COR-L47 (cell line): ENCODE results near the gene TYRP1.
"Not testable (repeated sequence)": the region's sequence is repeated elsewhere in the genome, so short reads cannot be mapped to it uniquely, and the experiment has no call there.

Experiments used
- DNase-seq: peaks from one replicate; lab custom pipeline; 2025; lab: John Stamatoyannopoulos, UW

TYRP1 gene, protein sequence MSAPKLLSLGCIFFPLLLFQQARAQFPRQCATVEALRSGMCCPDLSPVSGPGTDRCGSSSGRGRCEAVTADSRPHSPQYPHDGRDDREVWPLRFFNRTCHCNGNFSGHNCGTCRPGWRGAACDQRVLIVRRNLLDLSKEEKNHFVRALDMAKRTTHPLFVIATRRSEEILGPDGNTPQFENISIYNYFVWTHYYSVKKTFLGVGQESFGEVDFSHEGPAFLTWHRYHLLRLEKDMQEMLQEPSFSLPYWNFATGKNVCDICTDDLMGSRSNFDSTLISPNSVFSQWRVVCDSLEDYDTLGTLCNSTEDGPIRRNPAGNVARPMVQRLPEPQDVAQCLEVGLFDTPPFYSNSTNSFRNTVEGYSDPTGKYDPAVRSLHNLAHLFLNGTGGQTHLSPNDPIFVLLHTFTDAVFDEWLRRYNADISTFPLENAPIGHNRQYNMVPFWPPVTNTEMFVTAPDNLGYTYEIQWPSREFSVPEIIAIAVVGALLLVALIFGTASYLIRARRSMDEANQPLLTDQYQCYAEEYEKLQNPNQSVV

DNA sequence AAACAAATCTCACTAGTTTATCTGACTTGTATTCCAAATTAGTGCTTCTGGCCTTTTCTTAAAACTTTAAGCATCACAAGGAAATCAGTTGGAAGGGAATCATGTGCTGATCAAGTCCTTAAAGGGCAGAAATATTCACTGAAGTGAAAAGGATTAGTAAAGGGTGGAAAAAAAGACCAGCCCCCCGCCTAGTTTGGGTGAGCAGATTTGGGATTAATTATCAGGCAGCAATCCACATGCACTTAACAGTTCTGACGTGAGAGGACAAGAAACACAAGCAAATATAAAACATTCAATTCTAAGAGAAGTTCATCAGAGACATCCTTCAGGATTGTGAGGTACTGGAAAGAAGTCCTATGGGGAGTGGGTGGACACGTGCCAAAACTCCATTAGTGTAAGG, at the start of gene TYRP1:
TYRP1 (plus strand) TSS at position 245 of the 400 bp plus-strand sequence. CDS start 612 bp downstream, outside the sequence.
- DNase-seq: no peak

DNA sequence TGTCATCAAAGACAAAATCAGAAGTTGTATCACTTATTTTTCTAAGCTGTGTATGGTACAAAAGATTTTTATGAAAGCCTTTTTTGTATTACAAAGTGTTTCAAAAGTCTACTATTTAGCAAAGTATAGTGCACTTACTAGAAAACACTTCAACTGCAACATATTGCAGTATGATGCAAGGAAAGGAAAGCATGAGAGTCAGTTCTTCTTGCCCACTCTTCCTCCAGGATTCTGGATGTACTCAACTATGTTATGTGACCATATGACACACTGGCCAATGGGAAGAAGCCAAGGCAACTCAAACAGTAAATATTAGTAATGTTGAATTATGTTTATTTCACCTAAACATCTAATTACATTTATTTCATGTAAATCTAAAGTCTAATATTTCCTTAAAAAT, 49.5 kb upstream of the TYRP1 start:
- DNase-seq: no peak

DNA sequence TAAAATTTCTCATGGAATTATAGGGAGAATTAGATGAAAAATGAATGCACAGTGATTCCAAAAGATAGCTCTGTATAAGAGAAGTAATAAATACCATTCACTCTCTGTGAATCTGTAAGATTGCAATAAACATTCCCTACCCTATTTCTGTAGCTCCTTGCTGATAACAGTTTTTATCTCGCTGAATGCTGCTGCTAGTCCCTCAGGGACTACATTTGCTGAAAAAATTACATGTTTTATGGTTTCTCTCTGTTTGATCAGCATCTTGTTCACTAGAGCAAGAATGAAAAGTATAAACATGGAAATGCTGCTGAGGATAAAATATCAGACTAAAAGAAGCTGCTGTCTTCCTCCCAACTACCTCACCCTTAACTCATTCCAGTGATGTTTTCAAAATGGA, 44.3 kb upstream of the TYRP1 start:
- DNase-seq: no peak

DNA sequence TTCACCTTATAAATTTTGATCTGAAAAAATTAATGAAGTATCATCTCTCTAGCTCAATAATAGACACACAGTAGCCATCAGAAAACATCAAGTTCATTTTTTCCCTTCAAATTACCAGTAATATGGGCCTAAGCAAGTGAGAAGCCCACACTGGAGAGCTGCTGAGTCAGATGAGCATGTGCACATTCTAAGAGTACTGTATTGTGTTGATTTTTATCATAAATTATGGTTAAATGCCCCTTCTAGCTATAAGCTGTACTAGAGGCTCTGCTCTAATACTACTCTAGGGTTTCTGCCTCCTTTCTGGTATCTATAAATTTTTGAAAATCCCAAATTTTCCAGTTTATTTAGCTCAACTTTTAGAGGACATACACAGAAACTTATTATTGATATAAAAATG, 42.1 kb upstream of the TYRP1 start:
- no peak for DNase-seq

DNA sequence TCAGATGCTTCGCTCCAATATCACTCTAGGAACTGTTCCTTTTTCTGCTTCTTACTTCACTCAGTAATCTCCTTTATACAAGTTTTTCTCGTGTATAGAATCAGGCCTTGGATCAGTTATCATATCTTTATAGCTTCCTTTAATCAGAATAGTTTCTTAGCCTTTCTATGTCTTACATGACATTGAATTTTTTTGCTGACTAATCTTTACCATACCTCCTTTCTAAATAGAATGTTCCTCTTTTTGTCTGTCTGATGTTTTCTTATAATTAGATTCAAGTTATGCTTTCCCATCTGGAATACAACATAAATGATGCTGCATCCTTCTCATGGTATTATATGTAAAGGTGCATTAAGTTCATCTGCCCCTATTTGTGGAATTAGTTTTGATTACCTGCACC, 40.2 kb upstream of the TYRP1 start:
- DNase-seq: no peak

DNA sequence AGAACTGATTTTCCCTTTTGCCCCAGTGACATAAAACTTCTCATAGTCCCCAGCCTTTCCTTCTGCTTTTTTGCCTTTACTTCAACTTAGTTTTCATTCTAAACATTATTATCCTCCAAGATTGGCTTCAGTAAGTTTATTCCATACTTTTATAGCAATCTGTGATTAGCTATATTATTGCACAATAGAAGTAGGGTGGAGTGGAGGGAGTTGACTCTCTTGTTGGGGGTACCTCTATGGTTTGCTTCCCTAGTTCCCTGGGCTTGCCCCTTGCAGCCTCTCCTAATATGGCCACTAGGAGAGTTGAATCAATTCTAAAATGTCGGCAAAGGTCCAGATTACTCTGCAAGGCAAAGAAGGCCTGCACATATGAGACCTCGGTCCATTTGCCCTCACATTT, 36.4 kb upstream of the TYRP1 start:
- DNase-seq: no peak

DNA sequence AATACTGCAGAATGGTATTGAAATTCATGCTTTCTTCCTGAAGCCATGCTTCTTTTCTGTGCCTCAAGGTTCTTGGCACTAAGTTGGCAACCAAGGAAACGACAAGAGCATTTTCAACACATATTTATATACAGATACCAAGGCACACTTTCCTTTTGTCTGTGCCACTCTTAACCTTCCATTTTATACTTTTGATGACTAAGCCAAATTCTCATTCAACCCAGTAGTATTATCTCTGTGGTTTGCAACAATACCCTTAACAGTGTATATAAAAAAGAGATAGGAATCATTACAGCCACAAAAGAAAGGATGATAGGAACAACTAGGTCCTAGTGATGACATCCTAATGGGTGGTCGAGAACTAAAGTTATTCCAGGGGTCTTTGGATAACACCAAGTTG, 36.0 kb upstream of the TYRP1 start:
- DNase-seq: no peak

DNA sequence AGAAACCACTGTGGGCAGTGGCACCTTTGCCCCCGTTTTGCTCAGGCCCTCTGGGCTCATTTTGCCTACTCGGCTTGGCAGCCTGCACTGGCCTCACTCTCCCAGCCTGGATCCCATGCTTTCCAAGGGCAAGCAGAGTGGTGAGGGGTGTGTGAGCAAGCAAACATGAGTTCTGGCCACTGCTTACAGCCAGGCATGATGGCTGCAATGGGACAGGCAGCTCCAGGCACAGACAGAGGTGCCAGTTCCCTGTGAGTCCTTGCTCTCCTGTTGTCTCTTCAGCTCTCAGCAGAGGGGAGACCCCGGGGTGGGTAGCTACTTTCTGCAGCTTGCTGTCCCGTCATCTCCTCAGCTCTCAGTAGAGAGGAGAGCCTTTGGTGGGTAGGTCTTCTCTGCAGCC, 35.2 kb upstream of the TYRP1 start:
- no peak for DNase-seq

DNA sequence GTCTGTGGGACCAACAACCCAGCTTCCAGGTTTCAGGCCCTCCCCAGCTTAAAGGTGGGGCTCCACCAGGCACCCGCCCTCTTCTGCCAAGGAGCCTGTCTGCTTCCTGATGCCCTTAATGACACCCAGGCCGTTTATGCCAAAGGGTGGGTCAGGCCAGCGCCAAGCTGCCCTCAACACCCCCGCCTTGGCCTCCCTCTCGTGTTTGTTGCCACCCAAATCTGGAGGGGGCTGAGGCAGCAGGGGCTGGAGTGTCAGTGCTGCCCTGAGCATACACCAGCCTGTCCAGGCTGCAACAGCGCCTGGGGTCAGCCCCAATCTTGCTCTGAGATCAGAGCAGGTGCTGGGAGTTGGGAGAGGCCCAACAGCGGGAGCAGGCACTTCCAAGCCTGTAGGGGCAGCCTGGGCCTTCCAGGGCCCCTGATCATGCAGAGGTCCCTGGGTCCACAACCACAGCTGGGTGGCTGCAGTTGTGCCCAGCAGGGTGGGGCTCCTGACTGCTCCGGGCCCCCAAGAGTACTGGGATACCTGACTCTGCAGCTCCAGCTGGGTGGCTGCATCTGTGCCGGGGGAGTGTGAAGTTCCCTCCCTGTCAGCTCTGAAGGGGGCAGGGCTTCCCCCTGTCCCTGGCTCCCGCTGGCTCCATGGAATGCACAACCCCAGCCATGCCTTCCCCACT, 34.5 kb upstream of the TYRP1 start:
- no peak for DNase-seq

DNA sequence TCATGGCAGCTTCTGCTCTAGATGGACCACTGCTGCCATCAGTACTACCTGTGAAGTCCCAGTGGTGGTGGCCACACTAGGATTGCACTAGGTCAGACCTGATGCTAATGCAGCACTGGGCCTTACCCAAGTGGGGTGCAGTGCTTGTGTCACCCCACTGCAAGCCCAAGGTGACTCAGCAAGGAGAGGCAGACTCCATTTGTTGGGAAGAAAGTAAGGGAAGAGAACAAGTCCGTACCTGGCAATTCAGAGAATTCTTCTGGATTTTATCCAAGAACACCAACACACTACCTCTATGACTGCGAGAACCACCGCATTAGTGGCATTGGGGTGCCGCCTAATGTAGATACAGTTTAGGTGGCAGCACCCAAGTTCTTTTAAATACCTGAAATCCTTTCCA, 34.0 kb upstream of the TYRP1 start:
- no peak for DNase-seq

DNA sequence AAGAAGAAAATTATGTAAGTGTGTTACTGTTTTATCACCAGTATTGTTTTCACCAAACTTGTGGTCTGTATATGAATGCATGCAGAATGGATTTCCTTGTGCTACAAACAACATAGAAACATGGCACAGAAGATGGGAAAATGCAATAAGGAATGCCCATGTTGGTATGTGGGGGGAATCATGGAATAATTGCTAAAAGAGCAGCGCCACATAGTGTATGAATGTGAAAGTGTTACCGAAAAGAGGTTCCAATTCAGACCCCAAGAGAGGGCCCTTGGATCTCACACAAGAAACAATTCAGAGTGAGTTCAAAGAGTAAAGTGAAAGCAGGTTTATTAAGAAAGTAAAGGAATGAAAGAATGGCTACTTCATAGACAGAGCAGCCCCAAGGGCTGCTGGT, 26.4 kb upstream of the TYRP1 start:
- peak; percentile 1 for DNase-seq

DNA sequence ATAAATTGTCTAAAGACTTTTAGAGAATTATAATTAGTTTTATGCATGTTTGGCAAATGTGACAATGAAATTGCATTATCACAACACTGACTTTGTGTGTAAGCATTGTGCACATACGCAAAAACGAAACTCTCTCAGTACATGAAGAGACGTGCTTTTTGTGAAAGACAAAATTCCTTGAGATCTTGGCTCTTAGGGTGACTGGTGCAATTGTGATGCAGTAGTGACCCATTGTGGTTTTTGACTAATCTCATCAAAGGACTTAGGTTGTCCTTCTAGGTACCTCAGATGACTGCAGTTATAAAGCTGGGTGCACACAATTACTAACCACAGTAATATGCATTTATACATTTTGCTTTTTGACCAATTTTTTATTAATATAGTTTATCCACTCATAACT, 25.3 kb upstream of the TYRP1 start:
- DNase-seq: no peak

DNA sequence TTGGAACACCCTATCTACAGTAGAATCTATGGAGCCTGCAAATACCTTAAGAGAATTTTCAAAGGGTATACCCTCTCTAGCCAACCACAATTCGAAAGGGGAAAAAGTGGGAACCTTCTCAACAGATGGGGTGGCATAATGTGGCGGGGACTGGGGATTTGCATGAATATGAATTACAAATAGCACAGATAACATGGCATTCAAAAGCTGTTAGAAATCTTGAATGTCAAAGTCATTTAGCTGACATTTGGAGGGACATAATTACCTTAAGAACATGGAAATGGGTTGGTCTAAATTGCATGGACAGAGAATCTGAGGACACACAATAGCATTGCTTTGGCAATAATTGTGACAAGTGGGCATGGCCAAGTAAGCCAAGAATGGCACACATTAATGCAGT, 23.2 kb upstream of the TYRP1 start:
- no peak for DNase-seq

DNA sequence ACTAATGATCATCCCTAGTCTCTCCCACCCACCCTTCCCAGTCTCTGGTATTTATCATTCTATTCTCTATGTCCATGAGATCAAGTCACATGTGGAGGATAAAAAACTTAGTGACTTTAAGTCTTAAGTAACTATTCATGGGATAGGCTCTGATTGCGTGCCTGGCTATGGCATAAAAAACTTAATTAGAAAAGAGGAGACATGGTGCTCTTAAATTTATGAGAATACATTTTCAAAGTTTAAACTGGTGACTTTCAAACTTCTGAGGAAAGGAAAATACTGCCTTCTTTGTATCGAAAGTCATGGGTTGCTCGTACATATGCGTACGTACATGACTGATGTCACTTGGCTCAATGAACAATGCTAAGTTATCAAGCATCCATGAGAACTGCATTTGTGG, 18.2 kb upstream of the TYRP1 start:
- DNase-seq: no peak

DNA sequence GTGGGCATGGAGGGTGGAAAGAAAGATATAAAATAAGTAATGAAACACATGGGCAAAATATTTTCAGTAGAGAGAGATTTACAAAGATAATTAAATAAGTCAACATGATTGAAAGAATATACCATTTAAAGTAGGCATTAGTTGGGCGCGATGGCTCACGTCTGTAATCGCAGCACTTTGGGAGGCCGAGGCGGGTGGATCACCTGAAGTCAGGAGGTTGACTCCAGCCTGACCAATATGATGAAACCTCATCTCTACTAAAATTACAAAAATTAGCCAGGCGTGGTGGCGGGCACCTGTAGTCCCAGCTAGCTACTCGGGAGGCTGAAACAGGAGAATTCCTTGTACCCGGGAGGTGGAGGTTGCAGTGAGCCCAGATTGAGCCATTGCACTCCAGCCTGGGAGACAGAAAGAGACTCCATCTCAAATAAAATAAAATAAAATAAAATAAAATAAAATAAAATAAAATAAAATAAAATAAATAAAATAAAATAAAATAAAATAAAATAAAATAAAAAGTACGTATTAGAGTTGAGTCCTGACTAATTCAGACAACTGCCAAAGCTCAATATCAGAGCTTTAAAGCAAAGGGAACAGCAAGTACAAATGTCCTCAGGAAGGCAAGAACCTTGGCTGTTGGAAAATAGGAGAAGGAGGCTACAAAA, 15.6 kb upstream of the TYRP1 start:
- not testable (repeated sequence) for DNase-seq

DNA sequence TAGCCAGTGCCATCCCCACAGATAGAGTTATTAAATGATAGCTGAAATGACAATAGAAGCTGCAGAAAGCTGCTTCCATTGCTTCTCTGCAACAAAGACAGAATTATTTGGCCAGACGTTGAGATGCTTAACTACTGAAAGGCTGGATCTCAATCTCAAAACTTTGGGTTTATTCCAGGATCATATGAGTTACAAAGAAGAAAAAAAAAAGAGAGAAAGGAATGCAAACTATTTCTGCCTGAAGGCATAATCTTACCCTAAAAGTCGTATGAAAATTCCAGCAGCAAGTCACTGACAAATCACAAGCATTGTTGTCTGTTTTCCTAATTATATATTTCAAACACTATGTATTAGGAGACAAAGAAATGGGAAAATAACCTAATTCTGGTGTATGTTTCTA, 12.8 kb upstream of the TYRP1 start:
- DNase-seq: no peak

DNA sequence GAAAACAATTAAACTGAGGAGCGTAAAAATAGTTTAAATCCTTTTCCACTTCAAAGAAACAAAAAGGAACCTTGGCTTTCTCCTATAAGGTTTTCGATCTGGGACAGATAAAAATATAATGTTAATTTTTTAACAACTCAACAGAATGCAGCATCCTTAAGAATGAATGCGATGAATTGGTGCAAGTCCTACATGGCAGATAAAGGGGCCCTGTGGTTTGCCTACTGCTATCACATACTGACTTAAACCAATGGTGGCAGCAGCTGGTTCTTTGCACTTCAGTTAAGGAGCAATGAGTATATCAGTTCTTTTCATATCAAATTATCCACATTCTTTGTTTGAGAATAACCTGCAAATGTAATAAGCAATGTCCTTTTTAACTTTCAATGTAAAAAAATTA, 12.4 kb upstream of the TYRP1 start:
- DNase-seq: no peak

DNA sequence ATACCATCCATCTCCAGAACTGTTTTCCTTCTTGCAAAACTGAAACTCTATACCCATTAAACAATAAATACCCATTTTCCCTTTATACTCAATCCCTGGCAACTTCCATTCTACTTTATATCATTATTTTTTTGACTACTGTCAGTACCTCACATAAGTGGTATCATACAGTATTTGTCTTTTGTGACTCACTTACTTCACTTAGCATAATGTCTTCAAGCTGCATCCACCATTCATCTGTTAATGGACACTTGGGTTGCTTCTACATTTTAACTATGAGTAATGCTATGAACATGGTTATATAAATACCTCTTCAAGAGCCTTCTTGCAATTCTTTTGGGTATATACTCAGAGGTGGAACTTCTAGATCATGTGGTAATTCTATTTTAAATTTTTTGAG, 11.6 kb upstream of the TYRP1 start:
- no peak for DNase-seq

DNA sequence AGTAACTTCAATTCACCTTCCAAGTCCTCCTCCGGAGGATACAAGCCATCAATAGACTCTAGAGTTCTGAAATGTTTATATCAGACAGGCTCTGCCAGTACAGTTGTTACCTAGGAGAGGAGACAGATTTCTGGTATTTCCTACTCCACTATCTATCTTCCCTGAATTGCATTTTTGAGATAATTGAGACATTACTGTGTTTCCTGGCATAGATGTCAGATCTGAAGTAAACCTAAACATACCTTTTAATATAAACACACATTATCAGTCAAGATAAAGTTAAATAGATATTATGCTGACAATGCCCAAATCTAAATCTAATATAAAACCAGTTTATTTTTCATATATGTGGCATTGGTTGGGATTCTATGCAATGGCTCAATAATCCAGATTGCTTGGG, 8.2 kb upstream of the TYRP1 start:
- no peak for DNase-seq

DNA sequence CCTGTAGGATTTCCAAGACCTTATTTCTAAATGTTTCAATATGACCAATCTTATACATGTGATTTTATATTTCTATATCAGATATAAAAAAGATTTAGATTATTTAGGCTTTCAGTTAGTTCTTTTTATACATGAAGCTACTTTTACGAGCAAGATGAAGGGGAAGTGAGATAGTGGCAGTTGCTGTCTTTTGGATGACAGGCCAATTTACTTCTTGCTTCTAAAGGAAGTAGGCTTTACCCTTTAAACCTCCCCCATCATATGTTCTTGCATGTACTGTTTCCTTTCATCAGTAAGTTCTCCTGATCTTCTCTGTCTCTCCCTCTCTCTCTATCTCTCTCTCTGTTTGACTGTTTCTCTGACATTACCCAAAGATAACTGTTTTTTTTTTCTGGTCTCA, 4.0 kb upstream of the TYRP1 start:
- no peak for DNase-seq

DNA sequence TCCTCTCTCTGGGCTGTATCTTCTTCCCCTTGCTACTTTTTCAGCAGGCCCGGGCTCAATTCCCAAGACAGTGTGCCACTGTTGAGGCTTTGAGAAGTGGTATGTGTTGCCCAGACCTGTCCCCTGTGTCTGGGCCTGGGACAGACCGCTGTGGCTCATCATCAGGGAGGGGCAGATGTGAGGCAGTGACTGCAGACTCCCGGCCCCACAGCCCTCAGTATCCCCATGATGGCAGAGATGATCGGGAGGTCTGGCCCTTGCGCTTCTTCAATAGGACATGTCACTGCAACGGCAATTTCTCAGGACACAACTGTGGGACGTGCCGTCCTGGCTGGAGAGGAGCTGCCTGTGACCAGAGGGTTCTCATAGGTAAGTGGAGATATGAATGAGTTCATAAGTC, 828 bp downstream of the TYRP1 start:
- DNase-seq: no peak

DNA sequence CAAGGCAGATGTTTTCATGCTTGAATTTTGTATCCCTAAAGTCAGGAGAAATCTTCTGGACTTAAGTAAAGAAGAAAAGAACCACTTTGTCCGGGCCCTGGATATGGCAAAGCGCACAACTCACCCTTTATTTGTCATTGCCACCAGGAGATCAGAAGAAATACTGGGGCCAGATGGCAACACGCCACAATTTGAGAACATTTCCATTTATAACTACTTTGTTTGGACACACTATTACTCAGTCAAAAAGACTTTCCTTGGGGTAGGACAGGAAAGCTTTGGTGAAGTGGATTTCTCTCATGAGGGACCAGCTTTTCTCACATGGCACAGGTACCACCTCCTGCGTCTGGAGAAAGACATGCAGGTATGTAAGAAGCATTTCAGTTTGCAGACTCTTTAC, 2.3 kb downstream of the TYRP1 start:
- DNase-seq: no peak
